Esophagus squamous epithelium (tissue), 4 donors: Measurements from ENCODE around the gene FAM98C.

Experiments
- POLR2A ChIP-seq, 4 donors: fragments of 450-650 bp; IDR thresholded peaks; one replicate each; pipeline ENCODE4 v1.6.1; 2017; ENCODE audit warnings: antibody characterized with exemption in 4 of 4, mild to moderate bottlenecking in 4 of 4, moderate library complexity in 3 of 4
- TF ChIP-seq, protein P1 (sequence below), 6 experiments: fragments of 450-650 bp in 4 of 6; fragments of 200-600 bp in 2 of 6; sonication (generic) in 2 of 6; IDR thresholded peaks; one replicate each; pipeline ENCODE4 v1.5.1; 2016 to 2019; ENCODE audit warnings: antibody characterized with exemption in 6 of 6, mild to moderate bottlenecking in 4 of 6, moderate library complexity in 4 of 6

DNA sequence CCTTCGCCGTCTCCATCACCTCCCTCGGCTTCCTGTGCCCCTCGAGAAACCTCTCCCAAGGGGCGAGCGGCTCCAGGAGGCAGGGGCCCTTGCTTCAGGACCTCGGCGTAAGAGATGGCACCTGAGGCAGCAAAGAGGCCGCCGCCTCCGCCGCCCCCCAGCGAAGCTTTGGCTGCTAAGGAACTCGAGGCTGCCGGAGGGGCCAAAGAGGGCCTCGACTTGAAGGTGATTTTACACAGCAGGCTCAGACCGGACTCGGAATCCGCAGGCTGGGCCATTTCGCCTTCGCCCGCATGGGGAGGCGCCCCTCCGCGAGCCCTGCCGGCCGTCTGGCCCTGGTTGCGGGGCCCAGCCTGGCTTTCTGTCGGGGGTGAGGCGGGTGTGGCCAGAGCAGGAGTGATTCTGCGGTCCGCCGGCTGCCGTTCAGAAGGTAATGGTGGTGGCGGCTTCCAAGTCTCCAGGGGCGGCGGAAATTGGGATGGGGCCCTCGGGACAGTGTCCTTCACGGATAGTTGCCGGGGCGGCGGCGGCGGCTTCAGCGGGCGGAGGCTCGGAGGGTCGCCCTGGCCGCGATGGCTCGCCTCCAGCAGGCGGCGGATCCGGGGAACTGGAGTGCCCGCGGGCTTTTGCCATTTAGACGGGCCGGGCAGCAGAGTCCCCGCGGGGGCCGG, 16.5 kb upstream of the FAM98C start:
- TF ChIP-seq, protein P1, sequence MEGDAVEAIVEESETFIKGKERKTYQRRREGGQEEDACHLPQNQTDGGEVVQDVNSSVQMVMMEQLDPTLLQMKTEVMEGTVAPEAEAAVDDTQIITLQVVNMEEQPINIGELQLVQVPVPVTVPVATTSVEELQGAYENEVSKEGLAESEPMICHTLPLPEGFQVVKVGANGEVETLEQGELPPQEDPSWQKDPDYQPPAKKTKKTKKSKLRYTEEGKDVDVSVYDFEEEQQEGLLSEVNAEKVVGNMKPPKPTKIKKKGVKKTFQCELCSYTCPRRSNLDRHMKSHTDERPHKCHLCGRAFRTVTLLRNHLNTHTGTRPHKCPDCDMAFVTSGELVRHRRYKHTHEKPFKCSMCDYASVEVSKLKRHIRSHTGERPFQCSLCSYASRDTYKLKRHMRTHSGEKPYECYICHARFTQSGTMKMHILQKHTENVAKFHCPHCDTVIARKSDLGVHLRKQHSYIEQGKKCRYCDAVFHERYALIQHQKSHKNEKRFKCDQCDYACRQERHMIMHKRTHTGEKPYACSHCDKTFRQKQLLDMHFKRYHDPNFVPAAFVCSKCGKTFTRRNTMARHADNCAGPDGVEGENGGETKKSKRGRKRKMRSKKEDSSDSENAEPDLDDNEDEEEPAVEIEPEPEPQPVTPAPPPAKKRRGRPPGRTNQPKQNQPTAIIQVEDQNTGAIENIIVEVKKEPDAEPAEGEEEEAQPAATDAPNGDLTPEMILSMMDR (IDR thresholded peaks at IDR 0.05): peak in 1 of 6 experiments; percentile 8
- no peak for TF ChIP-seq POLR2A (IDR thresholded peaks at IDR 0.05)
